GM21825 (cell line): ENCODE measurements around the gene FBXO34.

Experiments used
- ATAC-seq: cut with Tn5 transposase; IDR thresholded peaks from one replicate; pipeline ENCODE4 v1.9.1; 2021; ENCODE audit warnings: mild to moderate bottlenecking, moderate library complexity; ENCODE audit not compliant: unreplicated experiment

The FBXO34 gene

GRCh38 chr14:55271572-55272298 lies 514 bp downstream of the FBXO34 start:
- peak; percentile 39 for ATAC-seq

- ATAC-seq: no peak
These were observed 1.2 kb downstream of the FBXO34 start for GRCh38 chr14:55272387-55272786.

GRCh38 chr14:55272922-55273321 lies 1.7 kb downstream of the FBXO34 start:
- ATAC-seq: no peak

- no peak for ATAC-seq
These were observed 2.9 kb downstream of the FBXO34 start for GRCh38 chr14:55274146-55274545.

- no peak for ATAC-seq
These were observed 3.5 kb downstream of the FBXO34 start for GRCh38 chr14:55274751-55275150.

- ATAC-seq: no peak
These were observed 5.5 kb downstream of the FBXO34 start for GRCh38 chr14:55276736-55277135.

GRCh38 chr14:55277972-55278740 lies 6.9 kb downstream of the FBXO34 start:
- peak; percentile 88 for ATAC-seq

GRCh38 chr14:55279384-55279783 lies 8.2 kb downstream of the FBXO34 start:
- no peak for ATAC-seq

- ATAC-seq: no peak
These were observed 10.2 kb downstream of the FBXO34 start for GRCh38 chr14:55281316-55281839.

- no peak for ATAC-seq
These were observed 13.9 kb downstream of the FBXO34 start for GRCh38 chr14:55285048-55285652.

GRCh38 chr14:55288439-55288838 lies 17.2 kb downstream of the FBXO34 start:
- no peak for ATAC-seq

- no peak for ATAC-seq
These were observed 20.4 kb downstream of the FBXO34 start for GRCh38 chr14:55291480-55292081.

- no peak for ATAC-seq
These were observed 23.4 kb downstream of the FBXO34 start for GRCh38 chr14:55294603-55295002.

- no peak for ATAC-seq
These were observed 26.6 kb downstream of the FBXO34 start for GRCh38 chr14:55297611-55298499.

GRCh38 chr14:55298500-55298822 lies 27.2 kb downstream of the FBXO34 start:
- ATAC-seq: no peak

GRCh38 chr14:55301437-55302121 lies 30.4 kb downstream of the FBXO34 start:
- no peak for ATAC-seq

GRCh38 chr14:55302367-55303124 lies 31.3 kb downstream of the FBXO34 start:
- no peak for ATAC-seq

GRCh38 chr14:55303125-55303499 lies 31.9 kb downstream of the FBXO34 start:
- ATAC-seq: no peak

- ATAC-seq: no peak
These were observed 32.5 kb downstream of the FBXO34 start for GRCh38 chr14:55303691-55304145.
